ENCODE data around the gene TBXT. TPM values are rescaled to one million over a fixed set of nuclear protein-coding genes. Genes with fewer than 3 reads are reported as not detected.
"Not testable (repeated sequence)": the region's sequence is repeated elsewhere in the genome, so short reads cannot be mapped to it uniquely, and the experiment has no call there.

TBXT gene, protein sequence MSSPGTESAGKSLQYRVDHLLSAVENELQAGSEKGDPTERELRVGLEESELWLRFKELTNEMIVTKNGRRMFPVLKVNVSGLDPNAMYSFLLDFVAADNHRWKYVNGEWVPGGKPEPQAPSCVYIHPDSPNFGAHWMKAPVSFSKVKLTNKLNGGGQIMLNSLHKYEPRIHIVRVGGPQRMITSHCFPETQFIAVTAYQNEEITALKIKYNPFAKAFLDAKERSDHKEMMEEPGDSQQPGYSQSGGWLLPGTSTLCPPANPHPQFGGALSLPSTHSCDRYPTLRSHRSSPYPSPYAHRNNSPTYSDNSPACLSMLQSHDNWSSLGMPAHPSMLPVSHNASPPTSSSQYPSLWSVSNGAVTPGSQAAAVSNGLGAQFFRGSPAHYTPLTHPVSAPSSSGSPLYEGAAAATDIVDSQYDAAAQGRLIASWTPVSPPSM
- not detected in 2 replicates for total RNA-seq

- no peak for DNase-seq (ENCODE audit: low read depth in 2 of 2)
Measured at GRCh38 chr6:166167801-166168615, at the start of gene TBXT. TSS of gene TBXT (minus strand) at chr6:166167851. CDS start at chr6:166167591, 260 bp downstream.

DNA sequence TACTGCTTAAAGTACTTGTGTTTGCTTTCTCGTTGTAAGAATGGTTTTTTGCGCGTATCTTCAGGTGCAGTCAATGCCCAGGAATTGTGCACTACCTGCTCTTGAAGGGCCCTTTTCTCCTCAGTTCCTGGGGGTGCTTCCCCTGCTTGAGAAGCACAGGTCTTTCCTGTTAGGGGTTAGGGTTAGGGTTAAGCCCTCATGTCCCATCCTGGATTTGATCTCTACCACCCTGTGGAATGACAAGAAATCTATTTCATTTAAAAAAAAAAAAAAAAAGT is 39.6 kb upstream of the TBXT start:
- DNase-seq (ENCODE audit: low read depth in 2 of 2), result no peak

- no peak for DNase-seq (ENCODE audit: low read depth in 2 of 2)
Measured at GRCh38 chr6:166206510-166207283, 39.0 kb upstream of the TBXT start.

DNA sequence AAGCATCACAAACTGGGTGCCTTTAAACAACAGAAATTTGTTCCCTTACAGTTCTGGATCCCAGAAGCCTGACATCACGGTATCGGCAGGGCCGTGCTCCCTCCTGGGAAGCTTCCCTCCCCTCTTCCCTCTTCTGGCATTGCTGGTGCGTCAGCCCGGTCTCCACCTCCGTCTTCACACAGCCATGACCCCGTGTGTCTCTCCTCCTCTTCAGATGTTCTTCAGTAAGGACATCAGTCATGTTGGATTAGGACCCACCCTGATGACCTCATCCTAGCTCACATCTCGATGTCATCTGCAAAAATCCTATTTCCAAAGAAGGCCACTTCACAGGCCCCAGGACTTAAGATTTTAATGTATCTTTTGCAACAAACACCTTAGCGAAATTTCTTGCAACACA is 38.4 kb upstream of the TBXT start:
- no peak for DNase-seq (ENCODE audit: low read depth in 2 of 2)

- DNase-seq (ENCODE audit: low read depth in 2 of 2), result no peak
Measured at GRCh38 chr6:166204852-166205650, 37.4 kb upstream of the TBXT start.

GRCh38 chr6:166203641-166204222 is 36.1 kb upstream of the TBXT start:
- DNase-seq (ENCODE audit: low read depth in 2 of 2), result no peak

- no peak for DNase-seq (ENCODE audit: low read depth in 2 of 2)
Measured at GRCh38 chr6:166203003-166203640, 35.5 kb upstream of the TBXT start.

- DNase-seq (ENCODE audit: low read depth in 2 of 2), result no peak
Measured at GRCh38 chr6:166202321-166202733, 34.7 kb upstream of the TBXT start.

- DNase-seq (ENCODE audit: low read depth in 2 of 2), result no peak
Measured at GRCh38 chr6:166201878-166202277, 34.2 kb upstream of the TBXT start.

- no peak for DNase-seq (ENCODE audit: low read depth in 2 of 2)
Measured at GRCh38 chr6:166197361-166197760, 29.7 kb upstream of the TBXT start.

DNA sequence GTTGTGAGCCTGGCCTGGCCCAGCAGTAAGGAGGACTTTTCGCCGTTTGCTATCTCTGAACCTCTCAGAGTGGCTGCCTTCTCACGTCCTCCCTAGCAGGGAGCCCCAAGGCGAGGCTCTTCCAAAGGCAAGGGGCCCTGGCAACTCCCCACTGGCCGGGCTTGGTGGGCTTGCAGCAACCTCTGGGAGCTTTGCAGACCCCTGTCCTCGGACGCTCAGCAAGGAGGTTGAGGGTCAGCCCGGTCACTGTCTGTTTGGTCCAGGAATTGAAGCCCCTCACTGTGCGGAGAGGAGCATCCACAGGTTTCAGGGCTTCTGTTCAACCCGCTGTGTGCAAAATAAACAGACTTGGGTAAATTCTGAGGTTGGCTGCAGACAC is 28.2 kb upstream of the TBXT start:
- no peak for DNase-seq (ENCODE audit: low read depth in 2 of 2)

DNA sequence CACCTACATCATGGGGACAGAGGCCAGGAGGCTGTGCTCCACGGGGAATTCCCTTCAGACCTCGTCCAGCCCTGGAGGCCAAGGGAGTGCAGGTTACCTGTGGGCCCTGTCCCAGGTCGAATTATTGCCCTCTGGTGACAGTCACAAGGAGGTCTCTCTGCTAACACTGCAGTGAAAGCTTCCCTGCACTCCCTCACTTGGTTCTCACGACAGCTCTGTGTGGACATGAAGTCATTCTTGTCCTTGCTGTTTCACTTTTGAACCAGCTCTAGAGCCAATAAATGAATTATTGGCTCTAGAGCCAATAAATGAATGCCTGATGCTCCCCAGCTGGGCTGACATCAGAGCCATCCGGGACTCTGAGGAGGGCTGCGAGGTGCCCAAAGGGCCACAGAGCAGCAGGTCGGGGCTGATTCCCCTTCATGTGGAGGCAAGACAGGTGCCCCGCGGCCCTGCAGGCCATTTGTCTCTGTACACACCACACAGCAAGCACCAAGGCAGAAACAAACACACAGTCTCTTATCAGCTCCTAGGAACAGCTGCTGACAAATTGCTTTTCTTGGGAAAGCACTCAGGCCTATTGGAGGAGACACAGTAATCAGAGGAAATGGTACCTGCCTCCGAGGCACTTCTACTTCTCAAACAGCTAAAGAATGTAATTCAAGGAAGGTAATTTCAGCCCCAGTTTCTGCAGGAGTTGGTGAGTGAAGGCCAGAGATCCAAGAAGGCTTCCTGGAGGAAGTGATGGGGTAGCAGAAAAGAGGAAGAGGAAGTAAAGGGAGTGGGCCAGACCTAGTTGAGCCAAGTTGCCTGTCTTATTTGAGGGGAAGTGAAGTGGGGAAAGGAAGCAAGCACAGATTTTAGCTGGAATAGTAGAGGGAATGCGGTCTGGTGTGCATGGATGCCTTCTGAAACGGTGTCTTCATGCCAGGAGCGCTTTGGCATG is 27.5 kb upstream of the TBXT start:
- no peak for DNase-seq (ENCODE audit: low read depth in 2 of 2)

GRCh38 chr6:166192557-166192956 is 24.9 kb upstream of the TBXT start:
- DNase-seq (ENCODE audit: low read depth in 2 of 2), result no peak

DNA sequence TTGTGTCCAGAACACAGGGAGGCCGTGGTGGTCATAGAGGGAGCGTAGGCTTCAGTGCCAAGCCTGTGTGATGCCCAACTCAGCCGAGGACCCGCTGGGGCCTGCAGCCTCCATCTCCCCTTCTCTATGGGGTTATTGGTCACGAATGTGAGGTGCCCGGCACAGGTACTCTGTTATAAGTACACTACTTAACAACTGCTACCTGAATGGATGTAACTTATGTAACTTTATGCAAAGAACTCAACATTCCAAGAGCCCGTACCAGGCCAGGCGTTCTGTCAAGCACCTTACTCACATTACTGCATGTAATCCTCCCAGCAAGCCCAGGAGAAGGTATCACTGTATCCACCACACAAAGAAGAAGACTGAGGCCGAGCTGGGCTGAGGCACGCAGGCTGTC is 24.5 kb upstream of the TBXT start:
- no peak for DNase-seq (ENCODE audit: low read depth in 2 of 2)

GRCh38 chr6:166179704-166180103 is 12.1 kb upstream of the TBXT start:
- DNase-seq (ENCODE audit: low read depth in 2 of 2), result no peak

DNA sequence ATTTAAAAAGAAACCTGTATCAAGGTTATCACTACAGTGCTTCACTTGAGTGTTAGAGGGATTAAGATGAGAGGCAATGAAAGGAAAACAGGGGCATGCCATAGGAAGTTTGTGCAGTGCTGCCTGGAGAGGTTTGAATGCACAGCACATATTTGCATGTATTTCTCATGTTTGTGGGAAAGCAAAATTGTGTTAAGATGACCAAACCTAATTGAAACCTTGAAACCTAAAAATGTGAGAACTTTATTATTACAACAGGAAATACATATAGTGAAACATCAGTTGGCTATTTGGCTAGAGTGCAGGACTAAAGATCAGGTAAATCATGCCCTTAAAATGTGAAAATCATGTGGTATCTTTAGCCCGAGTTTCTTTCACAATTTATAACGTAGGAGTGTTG is 8.5 kb upstream of the TBXT start:
- DNase-seq (ENCODE audit: low read depth in 2 of 2), result no peak

GRCh38 chr6:166175093-166175492 is 7.4 kb upstream of the TBXT start:
- not testable (repeated sequence) for DNase-seq (ENCODE audit: low read depth in 2 of 2)

GRCh38 chr6:166174031-166174430 is 6.4 kb upstream of the TBXT start:
- no peak for DNase-seq (ENCODE audit: low read depth in 2 of 2)

DNA sequence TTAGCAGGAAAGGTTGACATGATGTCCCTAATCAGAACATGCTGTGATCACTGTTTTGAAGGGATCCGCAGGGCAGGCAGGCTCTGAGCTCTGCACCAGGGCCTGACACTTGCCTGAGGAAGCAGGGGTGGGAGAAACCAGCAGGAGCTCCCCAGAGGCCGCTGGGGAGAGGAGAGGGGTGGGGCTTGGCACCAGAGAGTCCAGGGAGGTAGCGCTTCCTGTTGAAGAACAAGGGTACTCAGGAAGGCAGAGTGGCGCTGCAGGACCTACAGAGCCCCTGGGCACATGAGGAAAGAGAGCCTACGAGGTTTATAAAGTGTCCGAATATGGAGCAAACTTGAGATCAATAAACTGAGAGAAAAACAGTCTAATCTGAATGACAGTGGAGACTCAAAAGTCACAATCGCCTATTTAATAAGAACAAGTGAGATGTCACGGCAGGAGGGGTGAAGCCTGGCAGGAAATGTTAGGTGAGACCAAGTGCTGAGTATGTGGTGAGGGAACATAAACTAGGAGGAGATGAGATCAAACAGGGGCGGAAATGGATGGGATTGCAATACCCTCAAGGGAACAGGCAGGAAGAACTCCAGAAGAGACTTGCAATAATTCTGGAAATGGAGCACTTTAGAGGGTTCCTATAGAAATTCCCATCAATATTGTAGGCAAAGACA is 5.8 kb upstream of the TBXT start:
- DNase-seq (ENCODE audit: low read depth in 2 of 2), result no peak

Measured in lung microvascular endothelial cell (primary cell).